NCI-H1105 (cell line): ENCODE results near the gene PRKAG2.

Source experiments
- DNase-seq: peaks from one replicate; lab custom pipeline; 2025; lab: John Stamatoyannopoulos, UW

Gene PRKAG2

DNA sequence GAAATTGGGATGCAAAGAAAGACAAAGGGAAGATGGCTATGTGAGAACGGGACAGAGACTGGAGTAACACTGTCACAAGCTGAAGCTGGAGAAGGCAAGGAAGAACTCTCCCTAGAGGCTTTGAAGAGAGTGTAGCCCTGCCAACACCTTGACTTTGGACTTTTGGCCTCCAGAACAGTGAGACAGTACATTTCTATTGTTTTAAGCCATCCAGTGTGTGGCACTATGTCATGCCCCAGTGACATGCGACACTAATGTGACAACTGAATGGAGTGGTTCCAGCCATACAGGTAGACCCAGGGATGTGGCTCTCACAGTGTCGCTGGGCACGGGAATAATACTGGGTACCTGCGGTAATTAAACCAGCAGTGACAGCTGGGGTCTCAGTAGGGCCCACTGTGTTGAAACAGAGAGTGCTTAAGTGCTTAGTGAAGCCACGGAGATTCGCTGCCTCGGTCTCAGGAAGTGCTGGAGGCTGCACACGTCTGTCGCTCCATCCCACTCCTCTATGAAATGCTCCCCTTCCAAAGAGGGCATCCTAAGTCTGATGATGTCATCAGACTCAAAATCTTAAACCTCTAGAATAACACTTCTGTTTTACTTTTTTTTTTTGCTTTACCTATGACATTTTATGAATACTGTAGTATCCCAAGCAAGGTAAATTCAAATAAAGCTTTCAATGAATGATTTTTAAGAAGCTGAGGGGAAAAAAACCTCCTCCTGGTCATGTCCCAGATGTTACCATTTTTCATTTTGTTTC lies 202.6 kb downstream of the PRKAG2 start:
- no peak for DNase-seq

GRCh38 chr7:151673216-151673615 lies 203.7 kb downstream of the PRKAG2 start:
- DNase-seq: no peak

GRCh38 chr7:151672716-151673115 lies 204.2 kb downstream of the PRKAG2 start:
- no peak for DNase-seq

DNA sequence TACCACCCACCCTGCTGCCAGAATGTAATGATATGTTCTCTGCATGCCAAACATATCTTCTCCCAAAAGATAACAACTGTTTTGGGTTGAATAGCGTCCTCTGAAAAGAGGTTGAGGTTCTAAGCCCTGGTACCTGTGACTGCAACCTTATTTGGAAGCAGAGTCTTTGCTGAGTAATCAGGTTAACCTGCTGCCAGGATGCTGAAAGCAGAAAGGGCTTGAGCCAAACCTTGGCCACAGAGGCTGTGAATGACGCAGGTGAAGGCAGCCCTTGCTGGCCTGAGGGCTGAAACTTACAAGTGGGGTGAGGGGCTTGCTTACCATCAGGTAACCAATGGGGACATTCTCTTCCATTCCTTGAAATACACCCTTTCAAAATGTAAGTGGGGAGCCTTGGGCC lies 205.4 kb downstream of the PRKAG2 start:
- no peak for DNase-seq

- no peak for DNase-seq
Observed at GRCh38 chr7:151669762-151670161, 207.2 kb downstream of the PRKAG2 start.

DNA sequence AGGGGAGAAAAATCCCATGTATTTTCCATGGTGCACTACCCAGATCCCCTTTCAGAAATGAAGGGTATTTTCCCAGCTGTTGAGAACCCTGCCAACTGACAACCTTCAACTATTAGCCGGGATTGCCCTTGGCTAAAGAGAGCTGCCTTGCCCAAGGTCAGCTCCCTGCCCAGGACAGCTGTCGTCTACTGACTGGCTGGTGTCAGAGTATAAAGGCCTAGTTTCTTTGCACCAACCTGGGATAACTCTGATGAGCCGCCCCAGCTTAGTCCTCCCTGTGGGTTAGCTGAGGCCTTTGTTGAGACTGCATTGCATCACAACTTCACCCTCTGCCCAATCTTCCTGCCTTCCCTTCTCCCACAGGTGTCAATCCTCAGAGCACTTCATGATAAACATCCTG lies 210.0 kb downstream of the PRKAG2 start:
- no peak for DNase-seq

DNA sequence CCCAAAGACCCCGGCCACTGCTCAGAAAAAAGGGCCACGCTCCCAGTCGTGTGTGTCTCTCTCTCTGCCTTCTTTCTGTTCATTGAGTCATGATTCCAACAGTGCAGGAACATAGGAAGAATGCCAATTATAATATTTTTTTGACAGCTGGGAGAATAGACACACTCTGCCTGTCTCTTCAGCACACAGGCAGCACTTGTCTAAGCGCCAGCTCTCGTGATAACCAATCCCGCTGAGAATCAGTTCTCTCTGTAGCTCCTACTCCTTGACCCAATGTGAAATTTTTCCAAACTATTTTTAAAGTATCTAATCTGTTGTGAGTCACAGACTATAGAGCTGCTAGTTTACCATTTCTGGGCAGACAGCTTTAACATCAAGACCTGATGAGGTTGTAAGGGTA lies 211.5 kb downstream of the PRKAG2 start:
- DNase-seq: no peak

GRCh38 chr7:151664268-151664667 lies 212.6 kb downstream of the PRKAG2 start:
- no peak for DNase-seq

DNA sequence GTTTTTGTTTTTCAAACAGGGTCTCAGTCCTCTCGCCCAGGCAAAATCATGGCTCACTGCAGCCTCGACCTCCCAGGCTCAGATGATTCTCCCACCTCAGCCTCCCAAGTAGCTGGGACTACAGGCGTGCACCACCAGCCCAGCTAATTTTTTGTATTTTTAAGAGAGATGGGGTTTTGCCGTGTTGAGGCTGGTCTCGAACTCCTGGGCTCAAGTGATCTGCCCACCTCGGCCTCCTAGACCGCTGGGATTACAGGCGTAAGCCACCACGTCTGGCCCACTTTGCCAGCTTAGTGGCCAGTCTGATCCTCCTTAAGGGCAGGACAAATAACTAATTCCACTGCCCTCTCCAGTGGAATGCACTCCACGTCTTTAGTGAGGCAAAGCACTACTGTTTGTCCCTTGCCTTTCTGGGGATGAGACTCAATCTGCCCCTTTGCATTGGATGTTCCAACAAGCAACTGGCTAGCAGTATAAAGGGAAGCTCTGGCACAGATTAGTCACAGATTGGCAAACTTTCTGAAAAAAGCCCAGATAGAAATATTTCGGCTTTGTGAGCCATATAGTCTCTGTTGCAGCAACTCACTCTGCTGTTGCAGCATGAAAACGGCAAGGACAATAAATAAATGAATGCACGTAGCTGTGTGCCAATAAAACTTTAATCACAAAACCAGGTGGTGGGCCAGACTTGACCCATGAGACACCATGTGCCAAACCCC lies 213.4 kb downstream of the PRKAG2 start:
- DNase-seq: no peak

DNA sequence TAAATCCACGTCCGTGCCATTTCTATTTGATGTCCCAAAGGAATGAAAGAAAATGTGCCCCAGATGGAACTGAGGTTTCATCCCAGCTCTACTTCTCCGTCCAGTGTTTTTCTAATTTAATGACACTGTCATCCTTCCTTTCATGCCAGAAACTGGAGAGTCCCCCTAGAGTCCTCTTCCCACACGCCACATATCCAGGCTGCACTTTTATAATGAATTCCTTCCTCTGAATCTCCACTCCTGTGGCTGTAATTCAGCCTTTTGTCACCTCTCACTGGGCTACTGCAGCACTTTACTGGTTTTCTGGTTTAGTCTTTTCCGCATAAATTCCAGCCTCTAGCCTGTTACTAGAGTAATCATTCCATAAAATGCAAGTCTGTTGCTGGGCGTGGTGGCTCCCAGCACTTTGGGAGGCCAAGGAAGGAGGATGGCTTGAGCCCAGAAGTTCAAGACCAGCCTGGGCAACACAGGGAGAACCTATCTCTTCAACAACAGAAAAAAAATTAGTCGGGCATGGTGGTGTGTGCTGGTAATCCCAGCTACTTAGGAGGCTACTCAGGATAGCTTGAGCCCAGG lies 214.6 kb downstream of the PRKAG2 start:
- no peak for DNase-seq

GRCh38 chr7:151661587-151661986 lies 215.3 kb downstream of the PRKAG2 start:
- no peak for DNase-seq

GRCh38 chr7:151660141-151660540 lies 216.8 kb downstream of the PRKAG2 start:
- DNase-seq: no peak

DNA sequence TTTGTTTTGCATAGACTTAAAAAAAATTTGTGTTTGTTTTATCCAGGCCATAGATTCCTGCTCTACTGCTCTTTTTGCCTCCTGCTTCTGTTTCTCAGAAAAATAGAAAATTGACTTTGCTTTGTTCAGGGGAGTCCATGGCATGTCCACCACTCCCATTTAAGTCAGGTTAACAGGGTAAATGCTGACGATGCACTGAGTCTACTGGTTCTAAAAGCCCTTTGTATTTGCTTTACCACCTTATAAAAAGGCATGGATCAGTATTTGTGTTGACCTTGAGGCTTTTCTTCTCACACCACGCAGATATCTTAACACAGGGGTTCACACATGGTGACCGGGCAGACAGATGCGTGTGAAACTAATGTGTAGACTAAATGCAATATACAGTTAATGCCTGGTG lies 217.7 kb downstream of the PRKAG2 start:
- no peak for DNase-seq

- DNase-seq: no peak
Observed at GRCh38 chr7:151658778-151659177, 218.1 kb downstream of the PRKAG2 start.

GRCh38 chr7:151657173-151657572 lies 219.7 kb downstream of the PRKAG2 start:
- no peak for DNase-seq

- no peak for DNase-seq
Observed at GRCh38 chr7:151655555-151655954, 221.4 kb downstream of the PRKAG2 start.

DNA sequence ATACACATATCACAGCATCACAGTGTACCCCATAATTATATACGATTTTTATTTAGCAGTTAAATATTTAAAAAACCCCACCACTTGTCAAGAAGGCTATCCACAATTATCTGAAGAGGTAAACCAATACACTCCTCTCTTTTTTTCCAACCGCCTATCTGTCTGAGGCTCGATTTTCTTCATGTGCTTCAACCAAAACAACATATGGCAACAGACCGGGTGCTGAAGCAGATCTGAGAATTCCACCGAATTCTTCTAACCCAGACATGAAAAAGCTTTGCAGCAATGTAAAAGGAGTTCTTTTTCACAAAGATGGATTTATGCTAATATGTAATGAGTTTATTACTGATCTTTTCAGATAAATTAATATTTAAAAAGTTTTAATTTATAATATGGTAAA lies 224.8 kb downstream of the PRKAG2 start:
- DNase-seq: no peak

GRCh38 chr7:151650161-151650560 lies 226.8 kb downstream of the PRKAG2 start:
- no peak for DNase-seq

DNA sequence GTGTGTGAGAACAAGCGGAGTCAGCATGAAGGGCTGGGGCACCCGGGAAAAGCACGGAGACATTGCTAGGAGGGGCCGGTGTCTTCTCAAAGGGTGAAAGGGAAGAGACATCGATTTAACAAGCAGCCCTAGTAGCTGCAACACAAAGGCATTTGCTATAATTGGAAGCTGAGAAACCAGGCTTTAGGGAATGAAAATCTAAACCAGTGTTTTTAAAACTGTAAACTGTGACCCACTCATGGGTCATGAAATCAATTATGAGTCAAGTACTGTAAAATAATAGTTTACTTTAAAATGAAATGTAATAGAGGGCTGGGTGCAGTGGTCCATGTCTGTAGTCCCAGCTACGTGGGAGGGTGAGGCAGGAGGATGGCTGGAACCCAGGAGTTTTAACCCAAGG lies 228.5 kb downstream of the PRKAG2 start:
- no peak for DNase-seq

GRCh38 chr7:151647874-151648273 lies 229.0 kb downstream of the PRKAG2 start:
- DNase-seq: no peak

DNA sequence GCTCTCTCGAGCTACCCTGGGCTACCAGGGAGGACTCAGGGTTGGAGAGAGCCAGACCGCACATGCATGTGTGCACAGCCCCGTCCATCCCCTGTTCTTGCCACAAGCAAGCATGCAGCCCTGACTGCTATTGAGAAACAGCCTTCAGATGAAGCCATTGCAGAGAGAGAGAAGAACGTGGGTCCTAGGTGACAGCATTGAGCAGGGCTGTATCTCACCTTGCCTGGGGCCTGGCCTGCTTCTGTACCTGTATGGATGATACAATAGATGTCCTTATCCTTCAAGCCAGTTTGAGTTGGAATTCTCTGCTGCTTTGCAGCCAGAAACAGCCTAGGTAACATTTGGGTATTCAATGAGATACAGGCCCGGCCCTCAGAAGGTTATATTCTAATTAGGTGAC lies 229.9 kb downstream of the PRKAG2 start:
- DNase-seq: no peak

DNA sequence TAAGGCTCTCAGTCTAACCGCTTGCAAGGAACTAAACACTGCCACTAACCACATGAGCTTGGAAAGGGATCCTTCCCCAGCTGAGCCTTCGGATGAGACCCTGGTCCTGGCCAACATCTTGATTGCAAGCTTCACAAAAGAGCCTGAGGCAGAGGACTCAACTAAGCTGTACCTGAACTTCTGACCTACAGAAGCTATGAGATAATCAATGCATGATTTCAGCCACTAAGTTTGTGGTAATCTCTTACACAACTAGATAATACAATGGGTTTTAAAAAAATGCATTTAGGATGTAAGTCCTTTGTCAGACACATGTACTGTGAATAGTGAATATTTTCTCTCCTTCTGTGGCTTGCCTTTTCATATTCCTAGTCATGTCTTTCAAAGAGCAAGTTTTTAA lies 231.6 kb downstream of the PRKAG2 start:
- no peak for DNase-seq

DNA sequence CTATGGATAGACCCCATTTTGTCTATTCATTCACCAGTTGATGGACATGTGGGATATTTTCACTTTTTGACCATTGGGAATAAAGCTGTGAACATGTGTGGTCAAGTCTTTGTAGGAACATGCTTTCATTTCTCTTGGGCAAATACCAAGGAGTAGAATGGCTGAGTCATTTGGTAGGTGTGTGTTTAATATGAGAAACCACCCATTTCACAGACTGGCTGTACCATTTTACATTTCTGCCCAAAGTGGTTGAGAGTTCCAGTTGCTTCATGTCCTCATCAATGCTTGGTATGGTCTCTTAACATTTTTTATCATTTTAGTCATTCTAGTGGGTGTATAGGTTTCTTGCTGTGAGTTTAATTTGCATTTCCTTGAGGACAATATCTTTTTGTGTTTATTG lies 232.4 kb downstream of the PRKAG2 start:
- no peak for DNase-seq
